Measurements from ENCODE around the gene RNU6-1.

The RNU6-1 gene

GRCh38 chr15:67852418-67852817 is 12.6 kb upstream of the RNU6-1 start:
- Histone ChIP-seq H3K9me2 (ENCODE audit: low read depth, low read length) (no peaks in the 10 kb centered on the region), H3K4me1 (ENCODE audit: insufficient read depth, low read length, severe bottlenecking) (peaks cover 85% of the 10 kb centered on the region), H3K36me3 (ENCODE audit: insufficient read depth, low read length) (no peaks in the 10 kb centered on the region), H3K4me2 (ENCODE audit: low read length) (peak overlapping the region; percentile 67), H2AFZ (ENCODE audit: low read length) (peak overlapping the region; percentile 58; the same call in 1 of the 2 replicates), H3F3A (ENCODE audit: insufficient read depth, low read length) (0 out of 2 replicates have a peak, but pooled peaks cover 3% of the 10 kb centered on the region), H3K9ac (ENCODE audit: low read length) (peak overlapping the region; percentile 62), H3K9me3 (ENCODE audit: low read length) (no peaks in the 10 kb centered on the region), H4K20me1 (ENCODE audit: insufficient read depth, low read length) (no peaks in the 10 kb centered on the region), H3K27ac (ENCODE audit: low read depth, low read length, poor library complexity, severe bottlenecking) (peak overlapping the region; percentile 96), H3K79me2 (ENCODE audit: insufficient read depth, low read length) (no peaks in the 10 kb centered on the region), H3K27me3 (ENCODE audit: insufficient read depth, low read length) (no peaks in the 10 kb centered on the region), H3K4me3 (ENCODE audit: low read depth, low read length, poor library complexity, severe bottlenecking) (peak overlapping the region; percentile 40)
- no peak for TF ChIP-seq CTCF (IDR thresholded peaks at IDR 0.05; ENCODE audit: low read length)

GRCh38 chr15:67850994-67851571 is 11.2 kb upstream of the RNU6-1 start:
- Histone ChIP-seq H3K4me3 (ENCODE audit: low read depth, low read length, poor library complexity, severe bottlenecking) (peak overlapping the region; percentile 15), H3K9ac (ENCODE audit: low read length) (peak overlapping the region; percentile 16; the same call in 1 of the 2 replicates), H4K20me1 (ENCODE audit: insufficient read depth, low read length) (no peaks in the 10 kb centered on the region), H3K4me2 (ENCODE audit: low read length) (peak overlapping the region; percentile 3; the same call in 1 of the 2 replicates), H3F3A (ENCODE audit: insufficient read depth, low read length) (0 out of 2 replicates have a peak, but pooled peaks cover 3% of the 10 kb centered on the region), H3K36me3 (ENCODE audit: insufficient read depth, low read length) (no peaks in the 10 kb centered on the region), H3K27ac (ENCODE audit: low read depth, low read length, poor library complexity, severe bottlenecking) (peak overlapping the region; percentile 96), H3K9me3 (ENCODE audit: low read length) (no peaks in the 10 kb centered on the region), H3K79me2 (ENCODE audit: insufficient read depth, low read length) (no peaks in the 10 kb centered on the region), H2AFZ (ENCODE audit: low read length) (no peak overlapping the region), H3K4me1 (ENCODE audit: insufficient read depth, low read length, severe bottlenecking) (peaks cover 79% of the 10 kb centered on the region), H3K9me2 (ENCODE audit: low read depth, low read length) (no peaks in the 10 kb centered on the region), H3K27me3 (ENCODE audit: insufficient read depth, low read length) (no peaks in the 10 kb centered on the region)
- TF ChIP-seq CTCF (IDR thresholded peaks at IDR 0.05; ENCODE audit: low read length): no peak

GRCh38 chr15:67850336-67850735 is 10.5 kb upstream of the RNU6-1 start:
- Histone ChIP-seq H3K79me2 (ENCODE audit: insufficient read depth, low read length) (no peaks in the 10 kb centered on the region), H3K9me3 (ENCODE audit: low read length) (no peaks in the 10 kb centered on the region), H2AFZ (ENCODE audit: low read length) (no peak overlapping the region), H3K27ac (ENCODE audit: low read depth, low read length, poor library complexity, severe bottlenecking) (peak overlapping the region; percentile 96), H3K4me1 (ENCODE audit: insufficient read depth, low read length, severe bottlenecking) (peaks cover 72% of the 10 kb centered on the region), H4K20me1 (ENCODE audit: insufficient read depth, low read length) (no peaks in the 10 kb centered on the region), H3K36me3 (ENCODE audit: insufficient read depth, low read length) (no peaks in the 10 kb centered on the region), H3K9ac (ENCODE audit: low read length) (no peak overlapping the region; the same call in 1 of the 2 replicates), H3K27me3 (ENCODE audit: insufficient read depth, low read length) (no peaks in the 10 kb centered on the region), H3K4me2 (ENCODE audit: low read length) (peak overlapping the region; percentile 3; the same call in 1 of the 2 replicates), H3K9me2 (ENCODE audit: low read depth, low read length) (no peaks in the 10 kb centered on the region), H3K4me3 (ENCODE audit: low read depth, low read length, poor library complexity, severe bottlenecking) (no peak overlapping the region), H3F3A (ENCODE audit: insufficient read depth, low read length) (no peaks in the 10 kb centered on the region)
- TF ChIP-seq EZH2 (IDR thresholded peaks at IDR 0.05; ENCODE audit: borderline replicate concordance, low read length) (no peak), CTCF (IDR thresholded peaks at IDR 0.05; ENCODE audit: low read length) (no peak)

Data from OCI-LY1 (cell line).